Measurements from ENCODE around the gene IMPG2.

The IMPG2 gene

DNA sequence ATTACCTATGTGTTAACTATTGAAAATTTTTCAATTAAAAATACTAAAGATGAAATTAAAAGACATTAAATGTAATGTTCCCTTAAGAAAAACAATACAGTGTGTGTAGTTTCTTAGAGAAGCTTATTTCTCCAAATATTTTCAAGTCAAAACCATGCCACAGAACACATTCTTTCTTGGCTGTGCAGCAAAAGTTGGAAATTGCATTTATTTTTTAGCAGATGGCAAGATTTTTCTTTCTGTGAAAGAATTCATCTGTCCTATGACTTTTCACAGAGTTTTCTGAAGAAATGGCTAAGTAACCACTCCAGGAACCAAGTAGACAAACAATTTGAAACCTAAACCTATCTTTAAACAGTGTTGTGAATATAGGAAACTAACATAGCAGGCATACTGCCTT is 47.2 kb downstream of the IMPG2 start:
- no peak for FAIRE-seq

DNA sequence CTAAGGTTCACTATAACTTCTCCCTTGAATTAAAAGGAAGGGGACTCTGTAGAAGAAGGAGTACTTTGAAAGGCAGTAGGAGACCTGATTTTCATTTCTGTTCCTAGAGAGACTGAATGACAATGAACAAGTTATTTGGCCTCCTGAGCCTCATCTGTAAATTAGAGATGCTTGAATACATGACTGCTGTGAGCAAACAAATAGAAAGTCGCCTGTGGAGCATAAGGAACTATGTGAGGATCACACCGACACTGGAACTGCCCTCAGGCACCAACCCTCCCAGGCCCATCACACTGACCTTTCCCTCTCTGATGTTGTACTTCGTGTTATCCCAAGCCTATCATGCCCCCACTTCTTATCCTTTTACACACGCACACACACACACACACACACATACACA is 48.6 kb downstream of the IMPG2 start:
- no peak for FAIRE-seq

DNA sequence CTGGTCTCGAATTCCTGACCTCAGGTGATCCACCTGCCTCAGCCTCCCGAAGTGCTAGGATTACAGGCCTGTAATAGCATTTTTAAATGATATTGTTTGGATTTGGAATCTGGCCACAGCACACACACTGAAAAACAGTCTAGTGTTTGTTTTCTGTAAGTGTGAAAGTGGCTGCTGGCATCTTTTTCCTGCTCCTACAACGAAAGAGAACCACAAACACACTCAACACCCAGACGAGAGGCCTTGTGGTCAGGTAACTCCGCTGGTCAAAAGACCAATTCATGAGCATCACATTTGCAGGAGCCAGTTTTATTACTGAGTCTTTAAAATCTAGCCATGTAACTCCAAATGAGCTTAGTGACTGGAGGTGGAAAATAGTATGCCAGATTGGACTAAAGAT is 50.2 kb downstream of the IMPG2 start:
- no peak for FAIRE-seq

DNA sequence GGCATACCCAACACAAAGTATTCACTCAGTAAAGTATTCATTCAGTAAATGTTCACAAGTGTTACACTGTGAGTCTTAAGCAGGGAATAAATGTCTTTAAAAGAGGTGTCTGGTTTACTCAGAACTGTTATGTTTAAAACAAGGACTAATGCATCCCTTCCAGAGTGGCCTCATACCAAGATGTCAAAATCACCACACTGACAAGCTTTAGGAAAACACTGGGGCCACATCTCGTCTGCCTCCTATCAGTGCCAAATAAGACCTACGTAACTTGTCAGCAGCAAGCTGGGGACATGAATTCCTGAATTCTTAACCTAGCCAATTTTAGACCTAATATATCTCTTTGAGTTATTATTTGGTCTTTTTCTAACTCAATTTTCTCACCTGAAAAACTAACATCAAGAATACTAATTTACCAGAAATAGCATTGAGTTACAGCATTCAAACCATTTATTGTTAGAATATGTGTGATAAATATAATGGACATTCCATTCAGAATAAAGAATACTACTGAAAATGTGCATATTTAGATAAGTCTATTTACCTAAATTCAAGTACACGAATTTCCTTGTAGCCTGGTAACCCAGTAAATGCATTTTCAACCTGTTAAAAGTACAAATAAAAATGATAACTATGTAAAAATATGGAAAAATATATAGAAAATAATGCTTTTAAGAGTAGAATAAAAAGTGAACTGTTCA is 51.3 kb downstream of the IMPG2 start:
- no peak for FAIRE-seq

DNA sequence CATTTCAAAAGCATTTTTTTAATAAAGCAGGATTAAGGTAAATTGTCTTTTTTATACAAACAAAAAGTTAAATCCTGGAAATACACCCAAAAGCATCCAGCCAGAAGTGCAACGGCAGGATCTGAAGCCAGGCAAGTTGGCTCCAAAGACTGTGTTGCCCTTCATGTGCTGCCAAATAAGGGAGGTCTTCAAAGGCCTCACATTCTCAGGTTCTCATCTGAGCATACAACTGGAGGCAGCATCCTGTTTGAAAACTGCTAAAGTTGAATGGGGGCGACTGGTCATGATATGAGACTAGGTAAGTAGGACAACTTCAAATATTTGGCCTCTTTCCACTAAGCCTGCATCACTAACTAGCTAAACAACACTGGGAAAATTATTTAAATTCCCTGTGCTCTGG is 52.2 kb downstream of the IMPG2 start:
- FAIRE-seq, result no peak

DNA sequence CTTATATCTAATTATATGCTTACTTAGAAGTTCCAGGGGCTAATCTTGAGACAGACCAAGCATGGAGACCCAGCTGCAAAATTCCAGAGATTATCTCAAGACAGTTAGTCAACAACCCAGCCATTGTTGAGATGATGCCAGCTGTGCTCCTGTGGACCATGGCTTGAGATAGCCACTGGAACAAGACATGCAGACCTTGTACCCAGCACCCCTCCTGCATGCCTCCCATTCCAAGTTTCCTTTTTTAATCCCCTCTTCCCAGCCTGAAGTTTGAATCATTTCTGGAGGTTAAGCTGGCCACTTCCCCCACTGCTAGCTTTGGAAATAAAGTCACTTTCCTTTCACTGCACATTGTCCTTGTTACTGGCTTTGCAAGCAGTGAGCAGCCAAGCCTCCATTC is 53.8 kb downstream of the IMPG2 start:
- FAIRE-seq, result no peak

DNA sequence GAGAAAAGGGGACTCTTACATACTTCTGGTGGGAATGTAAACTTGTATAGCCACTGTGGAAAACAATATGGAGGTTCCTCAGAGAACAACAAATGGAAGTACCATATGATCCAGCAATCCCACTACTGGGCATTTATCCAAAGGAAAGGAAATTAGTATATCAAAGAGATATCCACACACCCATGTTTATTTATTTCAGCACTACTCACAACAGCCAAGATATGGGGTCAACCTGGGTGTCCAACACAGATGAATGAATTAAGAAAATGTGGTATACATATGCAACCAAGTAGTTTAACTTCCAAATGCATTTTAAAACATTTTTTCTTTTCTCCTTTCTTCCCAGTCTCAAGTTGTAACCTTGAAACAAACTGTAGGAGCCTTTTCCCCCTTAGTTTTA is 54.3 kb downstream of the IMPG2 start:
- FAIRE-seq, result no peak

DNA sequence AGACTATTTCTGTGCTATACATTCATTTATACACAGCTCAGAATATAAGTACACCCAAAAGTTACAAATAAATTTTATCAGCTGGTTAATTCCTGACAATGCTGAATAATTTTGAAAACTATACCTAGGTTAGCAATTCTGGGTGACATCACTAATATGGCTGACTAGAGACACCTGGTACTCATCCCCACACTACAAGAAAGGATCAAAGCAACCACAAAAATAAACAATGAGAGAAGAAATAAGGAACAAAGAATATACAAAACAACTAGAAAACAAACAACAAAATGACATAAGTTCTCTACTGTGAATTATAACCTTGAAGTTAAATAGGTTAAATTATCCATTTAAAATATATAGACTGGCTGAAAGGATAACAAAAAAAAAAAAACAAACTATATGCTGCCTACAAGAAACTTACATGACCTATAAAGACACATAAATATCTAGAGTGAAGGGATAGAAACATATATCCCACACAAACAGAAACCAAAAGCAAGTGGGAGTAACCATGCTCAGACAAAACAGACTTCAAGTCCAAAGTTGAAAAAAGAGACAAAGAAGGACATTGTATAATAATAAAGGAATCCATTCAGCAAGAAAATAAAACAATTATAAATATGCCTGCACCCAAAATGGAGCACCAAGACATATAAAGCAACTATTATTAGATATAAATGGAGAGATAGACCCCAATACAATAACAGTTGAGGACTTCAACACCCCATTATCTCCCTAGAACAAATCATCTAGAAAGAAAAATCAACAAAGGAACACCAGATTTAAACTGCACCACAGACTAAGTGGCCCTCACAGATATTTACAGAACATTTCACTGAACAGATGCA is 57.8 kb downstream of the IMPG2 start:
- no peak for FAIRE-seq

DNA sequence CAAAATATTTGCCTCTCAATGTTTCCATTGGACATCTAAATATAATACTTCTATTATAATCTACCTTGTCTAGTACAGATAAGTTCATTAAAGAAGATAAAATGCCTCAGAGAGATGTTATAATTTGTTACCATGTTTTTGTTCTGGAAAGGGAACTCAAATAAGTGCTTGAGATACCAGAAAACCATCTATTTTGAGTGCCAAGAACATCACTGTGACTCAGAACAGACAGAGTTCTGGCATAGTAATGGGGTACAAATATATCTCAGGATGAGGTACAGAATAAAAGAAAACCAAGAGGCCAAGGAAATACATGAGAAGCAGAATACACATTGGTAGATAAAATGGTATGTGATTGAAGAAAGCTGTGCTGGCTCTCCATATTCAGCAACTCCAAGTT is 58.9 kb downstream of the IMPG2 start:
- no peak for FAIRE-seq

DNA sequence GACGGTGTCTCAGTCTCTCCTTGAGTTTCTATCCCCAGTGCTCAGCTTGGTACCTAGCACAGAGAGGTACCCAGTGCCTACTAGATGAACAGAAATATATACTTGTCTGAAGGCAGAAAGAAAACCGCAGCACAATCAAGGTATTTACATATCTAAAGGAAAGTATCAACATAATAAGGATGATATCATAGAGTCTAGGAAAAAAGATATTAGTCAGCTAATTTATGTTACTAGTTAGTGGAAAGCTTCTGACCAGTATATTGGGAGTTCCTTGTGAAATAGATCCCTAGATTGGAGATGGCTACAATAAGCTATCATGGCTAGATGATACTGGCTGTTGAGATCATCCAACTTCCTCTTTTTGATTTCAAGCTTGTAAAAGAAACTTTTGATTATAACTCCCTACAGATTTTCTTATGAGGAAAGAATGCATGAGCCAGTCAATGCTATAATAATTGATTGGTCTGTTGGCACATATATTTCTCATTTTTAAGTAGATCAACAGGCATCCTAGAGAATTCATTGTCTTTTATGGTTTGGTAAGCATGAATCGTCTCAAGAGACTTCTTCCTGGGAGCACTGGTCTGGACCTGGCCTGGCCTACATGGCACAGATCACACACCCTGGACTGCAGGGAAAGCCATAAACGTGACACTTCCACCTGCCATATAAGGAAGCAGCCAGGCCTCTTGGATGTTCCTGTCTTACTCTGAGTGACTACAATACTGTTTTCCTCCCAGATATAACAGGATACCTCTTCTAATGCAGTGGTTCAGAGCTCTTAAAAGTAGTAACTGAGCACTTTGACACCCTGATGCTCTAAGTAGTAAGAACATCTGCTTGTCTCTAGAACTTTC is 60.7 kb downstream of the IMPG2 start:
- no peak for FAIRE-seq

DNA sequence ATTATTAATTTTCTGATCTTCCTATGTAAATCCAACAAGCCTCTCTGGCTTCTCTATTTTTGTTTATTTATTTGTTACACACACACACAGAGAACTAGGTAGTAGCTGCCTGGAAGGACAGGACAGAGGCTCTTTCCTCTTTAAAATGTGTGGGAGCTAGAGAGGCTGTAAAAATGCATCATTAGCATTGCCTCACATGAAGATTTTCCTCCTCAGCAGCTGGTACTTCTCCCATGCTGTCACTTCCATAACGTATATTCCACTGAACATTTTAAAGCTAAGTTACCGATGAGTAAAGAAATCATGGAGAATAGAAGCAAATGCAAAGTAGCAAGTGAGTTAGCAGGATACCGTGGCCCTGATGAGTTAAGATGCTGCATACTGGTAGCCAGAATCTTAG is 63.9 kb downstream of the IMPG2 start:
- FAIRE-seq, result no peak

DNA sequence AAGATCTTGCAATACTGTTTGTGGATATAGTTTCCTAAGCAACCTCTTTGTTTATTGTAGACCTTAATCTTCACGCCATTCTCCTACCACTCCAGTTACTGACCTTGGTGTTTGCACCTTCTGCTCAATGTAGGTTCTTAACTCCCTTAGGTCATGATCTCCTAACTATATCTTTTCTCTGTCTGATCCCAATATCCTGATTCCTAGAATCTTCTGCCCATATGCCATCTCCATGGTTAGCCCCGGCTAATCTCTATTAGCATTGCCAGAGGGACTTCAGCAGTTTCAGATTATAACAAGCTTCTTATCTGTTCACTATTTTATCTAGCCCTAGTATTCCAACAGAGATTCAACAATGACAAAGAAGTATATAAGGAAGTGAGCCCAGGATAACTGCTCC is 64.9 kb downstream of the IMPG2 start:
- FAIRE-seq, result no peak

DNA sequence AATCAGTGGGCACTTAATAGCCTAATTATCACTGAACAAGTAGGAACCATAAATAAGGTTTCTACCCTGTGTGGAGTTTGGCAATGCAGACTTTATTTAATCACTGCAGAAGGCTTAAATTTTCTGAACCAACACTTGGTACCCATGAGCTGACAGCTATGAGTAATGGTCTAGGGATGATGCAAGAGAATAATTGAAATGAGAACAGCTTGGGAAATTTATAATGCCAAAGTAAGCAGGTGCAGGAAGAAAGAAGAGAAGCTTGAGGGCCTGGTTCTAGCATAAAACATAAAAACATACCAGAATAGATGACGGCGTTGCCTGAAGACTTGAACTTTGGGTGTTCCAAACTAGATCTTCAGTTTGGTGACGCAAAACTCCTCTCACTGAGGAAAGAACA is 67.0 kb downstream of the IMPG2 start:
- FAIRE-seq, result no peak

DNA sequence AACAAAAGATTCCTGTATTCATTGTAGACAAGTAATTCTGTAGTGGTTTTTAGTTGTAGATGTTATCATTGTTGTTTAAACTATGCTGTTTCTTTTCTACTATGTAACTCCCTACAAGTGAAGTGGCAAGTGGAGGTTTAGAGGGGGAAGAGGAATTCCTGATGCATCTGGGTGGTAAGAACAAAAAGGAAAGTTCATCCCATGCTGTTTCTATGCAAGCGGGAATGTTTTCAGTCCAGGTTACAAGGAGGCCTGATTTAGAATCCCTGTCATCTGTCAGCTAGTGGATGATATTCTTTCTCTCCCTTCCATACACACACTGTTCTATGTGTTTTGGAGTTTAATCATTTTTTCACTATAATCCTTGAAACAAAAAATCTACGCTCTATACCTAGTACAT is 67.4 kb downstream of the IMPG2 start:
- no peak for FAIRE-seq

DNA sequence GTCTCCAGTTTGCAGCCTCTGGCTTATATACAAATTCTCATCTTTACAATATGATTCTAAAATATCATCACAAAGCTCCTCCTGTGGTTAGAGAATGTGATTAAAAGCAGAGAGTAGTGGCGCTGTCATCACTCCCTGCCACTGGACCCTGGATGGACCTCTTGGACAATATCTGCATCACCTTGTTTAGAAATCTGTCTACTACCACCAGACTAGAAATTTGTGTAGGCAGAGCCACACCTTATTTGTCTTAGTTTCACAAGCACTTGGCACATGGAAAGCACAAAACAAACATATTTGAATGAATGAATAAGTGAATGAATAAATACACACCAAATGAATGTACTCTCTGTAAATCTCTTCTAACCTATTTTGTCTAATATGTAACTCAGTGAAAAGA is 68.1 kb downstream of the IMPG2 start:
- FAIRE-seq, result no peak

DNA sequence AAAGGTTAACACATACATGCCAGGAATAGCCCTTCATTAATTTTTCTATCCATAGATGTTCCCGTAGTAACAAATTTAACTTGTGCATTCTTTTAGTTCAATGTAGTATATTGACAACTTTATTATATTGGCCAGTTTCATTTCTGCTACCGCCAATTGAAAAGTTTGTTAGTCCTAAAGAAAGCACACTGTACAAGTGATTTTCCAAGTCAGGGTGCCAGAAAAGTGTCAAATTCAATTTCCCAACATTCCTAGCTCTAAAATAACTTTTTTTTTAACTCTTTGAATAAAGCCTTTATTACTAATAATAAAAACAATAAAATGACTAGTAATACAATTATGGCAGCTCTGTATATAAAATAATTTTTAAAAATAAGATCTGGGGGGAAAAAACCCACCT is 68.9 kb downstream of the IMPG2 start:
- FAIRE-seq, result no peak

DNA sequence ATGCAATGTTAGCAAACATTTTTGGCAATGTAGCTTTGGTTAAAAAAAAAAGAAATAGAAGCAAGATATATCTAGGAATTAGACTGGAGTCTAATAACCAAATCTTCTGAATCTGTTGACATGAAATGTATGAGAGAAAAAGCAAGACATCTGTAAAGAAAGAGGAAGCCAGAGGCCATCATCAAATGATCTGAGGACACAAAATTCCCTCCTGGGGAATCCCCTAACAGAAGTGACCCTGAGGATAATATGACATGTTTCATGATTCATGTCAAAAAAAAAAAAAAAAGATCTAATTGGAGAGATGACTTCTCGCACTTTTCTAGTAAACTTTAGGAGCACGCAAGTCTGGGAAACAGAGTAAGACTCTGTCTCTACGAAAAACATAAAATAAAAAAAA is 70.9 kb downstream of the IMPG2 start:
- FAIRE-seq, result no peak

DNA sequence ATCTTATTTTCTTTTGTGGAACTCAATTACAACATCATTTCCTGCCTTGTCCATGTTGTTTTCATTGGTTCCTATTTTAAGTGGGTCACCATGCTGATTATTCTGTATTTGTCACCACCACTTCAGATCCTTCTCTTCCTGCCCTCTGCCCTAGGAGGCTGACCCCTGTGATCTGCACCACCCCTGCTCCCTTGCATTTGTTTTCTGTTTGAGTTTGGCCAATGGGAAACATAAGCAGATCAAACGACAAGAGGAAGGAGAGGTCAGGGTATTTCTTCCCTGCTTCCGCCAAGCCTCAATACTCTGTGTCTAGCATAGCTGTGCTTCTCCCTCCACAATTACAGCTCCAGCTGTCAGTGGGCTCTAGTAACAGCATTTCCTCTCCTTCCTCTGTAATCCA is 71.6 kb downstream of the IMPG2 start:
- no peak for FAIRE-seq

DNA sequence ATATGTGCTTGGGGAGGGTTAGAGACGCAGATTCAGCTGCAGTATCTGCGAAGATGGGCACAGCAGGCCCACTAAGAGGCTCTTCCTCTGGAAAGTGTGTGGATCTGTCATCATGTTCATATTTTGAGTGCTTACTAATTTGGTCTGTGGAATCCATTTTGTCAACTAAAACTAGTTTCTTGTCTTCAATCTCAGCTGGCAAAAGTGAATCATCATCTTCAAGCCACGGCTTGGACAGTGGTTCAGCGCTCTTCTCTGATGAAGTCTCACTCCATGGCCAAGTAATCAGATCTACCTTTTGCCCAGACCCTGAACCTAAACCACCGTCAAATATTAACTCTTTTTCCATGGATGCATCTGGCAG is 76.2 kb downstream of the IMPG2 start:
- FAIRE-seq, result no peak

DNA sequence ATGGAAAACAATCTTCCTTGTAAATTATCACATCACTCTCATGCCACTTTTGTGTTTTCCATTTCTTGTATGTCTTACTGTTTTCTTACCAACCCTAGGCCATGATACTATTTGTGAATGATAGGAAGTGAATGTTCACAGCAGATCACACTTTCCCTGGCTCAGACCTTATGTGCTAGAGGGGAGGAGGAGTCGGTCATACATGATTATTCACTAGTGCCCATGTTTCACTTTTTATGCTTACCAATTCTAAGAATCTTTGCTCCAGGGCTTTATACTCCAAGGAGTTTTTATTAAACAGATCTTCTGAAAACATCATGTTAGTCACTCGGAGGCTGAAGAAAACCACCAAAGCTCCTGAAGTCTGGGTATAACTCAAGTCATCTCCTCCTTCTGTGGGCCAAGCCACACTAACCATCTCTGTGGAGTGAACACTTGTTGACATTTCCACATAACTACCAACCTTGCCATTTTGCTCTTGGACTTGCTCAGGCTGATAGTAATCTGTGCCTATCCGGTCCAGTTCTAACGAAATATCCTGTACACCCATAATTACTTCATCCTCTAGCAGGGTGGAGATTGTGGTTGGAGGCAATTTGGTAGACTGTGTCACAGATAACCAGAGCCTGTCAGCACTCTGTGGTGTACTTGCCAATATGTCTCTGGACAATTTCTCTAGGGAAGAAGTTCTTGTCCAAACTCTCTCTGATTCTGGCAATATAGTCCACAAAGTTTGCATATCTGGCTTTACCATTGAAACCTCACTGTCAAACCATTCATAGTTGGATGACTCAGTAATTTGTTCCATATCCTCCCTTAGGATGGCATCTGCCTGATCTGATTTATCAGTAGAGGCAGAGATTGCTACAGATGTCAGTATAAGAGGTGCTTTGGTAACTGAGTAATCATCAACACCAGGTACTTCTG is 76.8 kb downstream of the IMPG2 start:
- no peak for FAIRE-seq

DNA sequence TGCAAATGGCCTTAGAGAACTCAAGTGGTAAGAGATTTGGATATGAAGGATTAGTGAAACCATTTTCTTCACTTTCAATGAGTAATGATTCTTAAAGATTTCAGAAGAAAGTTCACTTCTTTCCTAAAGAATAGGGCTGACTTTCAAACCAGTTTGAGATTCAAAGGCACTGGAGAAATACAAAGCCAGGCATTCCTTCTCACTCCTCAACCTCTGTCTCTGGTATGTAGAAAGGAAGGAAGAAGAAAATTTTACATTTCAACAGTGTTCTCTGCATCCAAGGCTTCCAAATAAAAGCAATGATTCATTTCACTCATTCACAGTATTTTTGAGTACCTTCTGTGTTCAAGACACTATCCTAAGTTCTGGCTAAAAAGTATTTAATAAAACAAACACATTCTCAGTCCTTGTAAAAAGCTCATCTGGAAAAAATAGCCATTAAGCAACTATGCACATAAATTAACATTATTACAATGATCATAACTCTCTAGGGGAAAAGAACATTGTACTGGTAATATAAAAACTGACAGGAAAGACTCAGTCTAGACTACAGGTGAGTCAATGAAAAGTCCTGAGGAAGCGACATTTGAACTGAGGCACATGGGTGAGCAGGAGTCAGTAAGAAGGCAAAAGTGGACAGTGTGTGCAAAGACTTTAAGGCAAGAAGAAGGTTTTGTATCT is 79.5 kb downstream of the IMPG2 start:
- no peak for FAIRE-seq

DNA sequence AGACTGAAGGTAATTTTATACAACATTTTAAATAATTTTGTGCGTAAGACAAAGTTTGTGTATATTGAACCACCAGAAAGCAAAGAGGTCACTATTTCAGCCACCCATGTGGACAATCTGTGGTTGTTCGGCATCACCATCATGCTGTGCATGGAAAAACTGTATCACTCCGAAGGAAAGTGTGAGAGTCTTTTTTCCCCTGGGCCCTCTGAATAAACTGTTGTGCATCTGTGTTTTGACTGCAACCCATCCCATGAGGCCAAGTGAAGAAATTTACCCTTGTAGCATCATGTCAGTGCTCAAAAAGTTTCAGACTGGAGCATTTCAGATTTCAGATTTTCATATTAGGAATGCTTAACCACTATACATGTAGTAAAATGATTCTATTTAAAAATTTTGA is 85.3 kb downstream of the IMPG2 start:
- FAIRE-seq, result no peak

All from A204.1 (cell line).